Fibroblast of lung (primary cell): ENCODE measurements around the gene KLHDC4.

Experiments
- CTCF ChIP-seq, 2 donors: IDR thresholded peaks in 1 of 2; conservative IDR thresholded peaks in 1 of 2; 1 replicate in 1 of 2; 2 replicates in 1 of 2; pipeline ENCODE4 v1.5.1; 2011 to 2012; ENCODE audit warnings: low read length in 2 of 2, control low read depth in 1 of 2, inconsistent platforms in 1 of 2, low read depth in 1 of 2, mild to moderate bottlenecking in 1 of 2
- EZH2 ChIP-seq: IDR thresholded peaks from 2 replicates; pipeline ENCODE4 v1.5.1; 2012; ENCODE audit warnings: low read length, control low read depth, mild to moderate bottlenecking; ENCODE audit errors: missing control alignments

- TF ChIP-seq CTCF (conservative IDR thresholded peaks at IDR 0.05 in 1 of 2, IDR thresholded peaks at IDR 0.05 in 1 of 2; ENCODE audit: low read depth in 1 of 2, low read length in 2 of 2) = no peak
- TF ChIP-seq EZH2 = no peak
Observed at GRCh38 chr16:87679593-87680271, 86.1 kb downstream of the KLHDC4 start.
